DOHH2 (cell line): ENCODE results near the gene BCLAF3.

Source experiments
- H3F3A ChIP-seq: fragments of 200-600 bp; sonication (generic), shearing (Covaris generic); 2 replicates; pipeline ENCODE4 v1.6.0; 2016; ENCODE audit warnings: antibody characterized with exemption, mild to moderate bottlenecking; ENCODE audit not compliant: control insufficient read depth, insufficient read depth
- H3K27ac ChIP-seq: fragments of 200-600 bp; sonication (generic); 2 replicates; pipeline ENCODE4 v1.5.1; 2014; ENCODE audit warnings: low read depth, mild to moderate bottlenecking, low read length, moderate library complexity
- H3K27me3 ChIP-seq: fragments of 200-600 bp; sonication (generic); 2 replicates; pipeline ENCODE4 v1.6.1; 2014; ENCODE audit warnings: mild to moderate bottlenecking, low read length, mixed read lengths; ENCODE audit not compliant: control insufficient read depth
- H3K36me3 ChIP-seq: fragments of 200-600 bp; sonication (generic); 2 replicates; pipeline ENCODE4 v1.6.1; 2014; ENCODE audit warnings: mild to moderate bottlenecking, low read length, moderate library complexity, mixed read lengths; ENCODE audit not compliant: control insufficient read depth
- H3K4me1 ChIP-seq: fragments of 200-600 bp; sonication (generic); 2 replicates; pipeline ENCODE4 v1.6.1; 2014; ENCODE audit warnings: mild to moderate bottlenecking, low read length, mixed read lengths; ENCODE audit not compliant: control insufficient read depth
- H3K4me2 ChIP-seq: fragments of 200-600 bp; sonication (generic); 2 replicates; pipeline ENCODE4 v1.6.0; 2014; ENCODE audit warnings: mild to moderate bottlenecking, low read length, moderate library complexity
- H3K4me3 ChIP-seq: fragments of 200-600 bp; sonication (generic); 2 replicates; pipeline ENCODE4 v1.5.1; 2014; ENCODE audit warnings: mild to moderate bottlenecking, low read length, mixed read lengths
- H3K79me2 ChIP-seq: fragments of 200-600 bp; sonication (generic); 2 replicates; pipeline ENCODE4 v1.6.1; 2014; ENCODE audit warnings: mild to moderate bottlenecking, low read length, mixed read lengths; ENCODE audit not compliant: control insufficient read depth
- H3K9me2 ChIP-seq: fragments of 200-600 bp; sonication (generic); replicated peaks from 2 replicates; pipeline ENCODE4 v1.6.1; 2014; ENCODE audit warnings: mild to moderate bottlenecking, low read length, mixed read lengths; ENCODE audit not compliant: control insufficient read depth
- H3K9me3 ChIP-seq: fragments of 200-600 bp; sonication (generic); 2 replicates; pipeline ENCODE4 v1.6.1; 2014; ENCODE audit warnings: antibody characterized with exemption, low read length, mixed read lengths; ENCODE audit not compliant: control insufficient read depth, insufficient read depth
- H4K20me1 ChIP-seq: fragments of 200-600 bp; sonication (generic); 2 replicates; pipeline ENCODE4 v1.6.0; 2014; ENCODE audit warnings: low read depth, mild to moderate bottlenecking, antibody characterized with exemption, low read length, moderate library complexity; ENCODE audit not compliant: control insufficient read depth, insufficient read depth
- CTCF ChIP-seq: fragments of 200-600 bp; sonication (generic); IDR thresholded peaks from one replicate; pipeline ENCODE4 v1.5.1; 2014; ENCODE audit warnings: antibody characterized with exemption, mild to moderate bottlenecking, low read depth, low read length; ENCODE audit not compliant: poor library complexity, severe bottlenecking
- EZH2phosphoT487 ChIP-seq: fragments of 200-600 bp; sonication (generic); IDR thresholded peaks from 2 replicates; pipeline ENCODE4 v1.6.1; 2017; ENCODE audit warnings: borderline replicate concordance, mild to moderate bottlenecking, antibody characterized with exemption, low read length, moderate library complexity, mixed read lengths

Gene BCLAF3

GRCh38 chrX:19956923-19957322, 33.9 kb downstream of the BCLAF3 start:
- Histone ChIP-seq H3K4me2 (no peak overlapping the region), H3K27me3 (no peaks in the 10 kb centered on the region), H3K9me3 (no peaks in the 10 kb centered on the region), H3K9me2 (no peaks in the 10 kb centered on the region), H3K4me1 (peaks cover 3% of the 10 kb centered on the region; the same call in 1 of the 2 replicates), H3F3A (no peaks in the 10 kb centered on the region), H3K4me3 (no peak overlapping the region), H4K20me1 (no peaks in the 10 kb centered on the region), H3K27ac (no peak overlapping the region), H3K79me2 (no peaks in the 10 kb centered on the region), H3K36me3 (no peaks in the 10 kb centered on the region)
- no peak for TF ChIP-seq EZH2phosphoT487
- no peak for TF ChIP-seq CTCF

GRCh38 chrX:19956306-19956705, 34.6 kb downstream of the BCLAF3 start:
- no peak for TF ChIP-seq EZH2phosphoT487
- TF ChIP-seq CTCF = no peak
- no peak overlapping the region for H3K27ac ChIP-seq

GRCh38 chrX:19955306-19955705, 35.6 kb downstream of the BCLAF3 start:
- H3K27me3 ChIP-seq = no peaks in the 10 kb centered on the region
- no peaks in the 10 kb centered on the region for H3K9me3 ChIP-seq
- no peaks in the 10 kb centered on the region for H3K36me3 ChIP-seq
- no peaks in the 10 kb centered on the region for H4K20me1 ChIP-seq
- no peak overlapping the region for H3K4me3 ChIP-seq
- H3K4me2 ChIP-seq = no peak overlapping the region
- TF ChIP-seq EZH2phosphoT487 (no peak), CTCF (no peak)
- no peaks in the 10 kb centered on the region for H3K79me2 ChIP-seq
- H3K4me1 ChIP-seq = peaks cover 3% of the 10 kb centered on the region; the same call in 1 of the 2 replicates
- H3F3A ChIP-seq = no peaks in the 10 kb centered on the region
- no peaks in the 10 kb centered on the region for H3K9me2 ChIP-seq
- no peak overlapping the region for H3K27ac ChIP-seq

More at GRCh38 chrX:19956306-19956705, 34.6 kb downstream of the BCLAF3 start:
- H3K4me3 ChIP-seq = no peak overlapping the region
- no peak overlapping the region for H3K4me2 ChIP-seq
- no peaks in the 10 kb centered on the region for H3F3A ChIP-seq
- peaks cover 3% of the 10 kb centered on the region; the same call in 1 of the 2 replicates for H3K4me1 ChIP-seq
- no peaks in the 10 kb centered on the region for H3K9me2 ChIP-seq
- no peaks in the 10 kb centered on the region for H3K79me2 ChIP-seq
- no peaks in the 10 kb centered on the region for H3K36me3 ChIP-seq
- H4K20me1 ChIP-seq = no peaks in the 10 kb centered on the region
- H3K9me3 ChIP-seq = no peaks in the 10 kb centered on the region
- H3K27me3 ChIP-seq = no peaks in the 10 kb centered on the region
